GM06990 (cell line): ENCODE results near the gene BEAN1.

ENCODE experiments used
- DNase-seq: peaks from one replicate; pipeline ENCODE4 v3.0.0-alpha.2; 2011; ENCODE audit not compliant: insufficient read length; ENCODE audit errors: extremely low read depth
- H3K27me3 ChIP-seq: replicated peaks from 2 replicates; pipeline ENCODE4 v1.6.0; 2011; ENCODE audit warnings: low read length; ENCODE audit not compliant: control insufficient read depth, insufficient read depth
- H3K36me3 ChIP-seq: 2 replicates; pipeline ENCODE4 v1.5.1; 2011; ENCODE audit warnings: low read length; ENCODE audit not compliant: control insufficient read depth, insufficient read depth
- H3K4me3 ChIP-seq: replicated peaks from 2 replicates; pipeline ENCODE4 v1.5.1; 2011; ENCODE audit warnings: low read depth, mild to moderate bottlenecking, control low read depth, low read length
- CTCF ChIP-seq: IDR thresholded peaks from 2 replicates; pipeline ENCODE4 v1.5.1; 2011; ENCODE audit warnings: low read length, control low read depth, mild to moderate bottlenecking, inconsistent platforms; ENCODE audit not compliant: insufficient read depth, poor library complexity, severe bottlenecking

BEAN1 gene

DNA sequence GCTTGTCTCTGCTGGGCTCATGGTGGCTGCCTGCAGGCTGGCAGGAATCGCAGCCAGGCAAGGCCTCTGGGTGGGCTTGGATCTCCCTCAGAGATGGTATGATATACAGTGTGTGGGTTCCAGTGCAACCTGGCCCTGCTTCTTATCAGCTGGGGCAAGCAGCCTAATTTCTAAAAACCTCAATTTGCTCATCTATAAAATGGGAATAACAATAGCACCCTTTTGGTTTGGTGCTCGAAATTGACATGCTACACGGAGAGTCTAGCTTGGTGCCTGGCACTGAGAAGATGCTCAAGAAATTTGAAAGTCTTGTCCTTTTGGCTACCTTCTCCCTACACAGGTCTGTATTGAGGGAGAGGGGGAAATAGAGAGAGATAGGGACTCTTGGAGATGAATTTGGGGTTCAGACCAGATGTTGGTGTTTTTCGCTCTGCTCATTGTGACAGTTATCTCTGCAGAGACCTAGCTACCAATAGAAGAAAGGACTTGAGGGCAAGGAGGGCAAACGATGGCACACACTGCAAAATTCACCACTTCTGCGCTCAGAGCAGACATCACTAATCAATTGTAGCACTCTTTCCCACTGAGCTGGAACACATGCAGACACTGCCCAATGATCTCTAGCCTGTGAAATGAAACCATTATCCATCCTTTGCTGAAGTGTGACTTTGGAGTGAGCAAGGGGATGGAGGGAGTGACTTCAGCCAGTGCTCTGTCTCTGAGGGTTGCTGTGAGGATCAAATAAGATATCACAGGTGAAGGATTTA is 15.6 kb downstream of the BEAN1 start:
- no peak for DNase-seq
- Histone ChIP-seq H3K36me3 (no peaks in the 10 kb centered on the region), H3K4me3 (no peak overlapping the region), H3K27me3 (peaks cover 3% of the 10 kb centered on the region)
- TF ChIP-seq CTCF: no peak

- no peak for TF ChIP-seq CTCF
- H3K4me3 ChIP-seq: no peak overlapping the region
These were observed 16.2 kb downstream of the BEAN1 start for GRCh38 chr16:66443269-66443652.

DNA sequence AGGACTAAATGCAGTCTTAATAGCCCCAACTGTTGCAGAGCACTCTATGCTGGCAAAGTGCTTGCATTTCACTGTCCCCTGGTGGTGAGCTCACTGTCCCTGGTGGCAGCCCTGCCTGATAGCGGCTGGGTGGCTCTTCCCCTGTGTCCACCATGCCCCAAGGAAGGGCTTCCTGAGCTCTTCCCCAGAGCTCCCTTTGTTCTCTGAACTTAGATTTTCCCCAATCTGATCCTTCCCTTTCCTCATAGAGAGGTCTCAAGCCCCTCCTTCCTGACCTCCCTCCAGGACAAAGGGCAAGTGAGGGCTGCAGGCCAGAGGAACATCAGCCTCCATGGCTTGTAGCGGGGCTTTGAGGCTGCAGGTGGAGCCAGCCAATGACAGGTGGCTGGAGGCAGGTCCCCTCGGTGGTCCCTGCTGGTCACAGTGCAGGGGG is 17.0 kb downstream of the BEAN1 start:
- no peak for TF ChIP-seq CTCF
- DNase-seq: no peak
- Histone ChIP-seq H3K27me3 (peaks cover 3% of the 10 kb centered on the region), H3K4me3 (no peak overlapping the region), H3K36me3 (no peaks in the 10 kb centered on the region)

More at GRCh38 chr16:66443269-66443652, 16.2 kb downstream of the BEAN1 start:
- peaks cover 3% of the 10 kb centered on the region for H3K27me3 ChIP-seq
- no peaks in the 10 kb centered on the region for H3K36me3 ChIP-seq
- no peak for DNase-seq

- DNase-seq: no peak
- Histone ChIP-seq H3K4me3 (no peak overlapping the region), H3K36me3 (no peaks in the 10 kb centered on the region), H3K27me3 (peaks cover 3% of the 10 kb centered on the region)
- TF ChIP-seq CTCF: no peak
These were observed 19.6 kb downstream of the BEAN1 start for GRCh38 chr16:66446737-66447136.

DNA sequence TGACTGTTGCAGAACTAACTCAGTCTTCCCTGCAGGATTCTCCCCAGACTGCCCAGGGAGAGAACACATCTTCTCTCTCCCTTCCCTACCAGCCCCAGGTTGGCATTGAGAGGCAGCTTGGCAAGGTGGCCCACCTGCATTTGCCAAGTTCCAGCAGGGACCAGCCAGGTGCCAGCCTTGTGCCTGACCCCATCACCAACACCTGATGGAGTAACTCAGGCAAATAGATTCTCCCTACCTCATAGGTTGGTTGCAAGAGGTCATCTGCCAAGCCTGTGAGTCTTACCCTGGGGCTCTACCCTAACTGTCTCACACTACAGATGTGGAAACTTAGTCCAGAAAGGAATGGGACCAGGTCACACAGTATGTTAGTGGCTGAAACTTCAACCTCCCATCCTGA is 20.4 kb downstream of the BEAN1 start:
- TF ChIP-seq CTCF: no peak
- Histone ChIP-seq H3K36me3 (no peaks in the 10 kb centered on the region), H3K27me3 (peaks cover 3% of the 10 kb centered on the region), H3K4me3 (no peak overlapping the region)
- DNase-seq: no peak
